Measurements from ENCODE around the gene PRMT6. TPM values are rescaled to one million over a fixed set of nuclear protein-coding genes. Genes with fewer than 3 reads are reported as not detected.
"Not testable (repeated sequence)": the region's sequence is repeated elsewhere in the genome, so short reads cannot be mapped to it uniquely, and the experiment has no call there.

Gene PRMT6
- total RNA-seq, result 12.0 and 13.7 TPM in 2 replicates

- peak; percentile 74 to 85 for DNase-seq (ENCODE audit: low read depth in 2 of 2)
Observed at GRCh38 chr1:107056426-107057196, at the start of gene PRMT6. TSS of gene PRMT6 (plus strand) at chr1:107056674. CDS start at chr1:107056716, 42 bp downstream.

DNA sequence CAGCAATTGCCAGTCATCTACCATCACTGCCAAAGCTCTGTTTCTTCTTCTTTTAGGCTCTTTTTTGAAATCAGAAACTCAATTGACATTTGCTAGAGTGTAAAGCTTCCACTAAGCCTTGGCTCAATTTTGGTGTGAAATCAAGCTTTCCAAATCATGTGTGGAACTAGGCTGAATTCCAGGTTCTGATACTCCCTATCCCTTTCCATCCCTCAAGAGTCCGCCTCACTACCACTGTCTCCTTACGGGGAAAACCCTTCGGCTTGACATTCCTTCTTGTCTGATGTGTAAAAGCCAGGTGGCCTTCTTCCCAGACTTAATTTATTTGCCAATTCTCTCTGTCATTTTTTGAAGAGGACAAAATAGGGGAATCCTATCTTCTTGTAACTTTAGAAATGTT lies 47.2 kb upstream of the PRMT6 start:
- DNase-seq (ENCODE audit: low read depth in 2 of 2), result no peak

DNA sequence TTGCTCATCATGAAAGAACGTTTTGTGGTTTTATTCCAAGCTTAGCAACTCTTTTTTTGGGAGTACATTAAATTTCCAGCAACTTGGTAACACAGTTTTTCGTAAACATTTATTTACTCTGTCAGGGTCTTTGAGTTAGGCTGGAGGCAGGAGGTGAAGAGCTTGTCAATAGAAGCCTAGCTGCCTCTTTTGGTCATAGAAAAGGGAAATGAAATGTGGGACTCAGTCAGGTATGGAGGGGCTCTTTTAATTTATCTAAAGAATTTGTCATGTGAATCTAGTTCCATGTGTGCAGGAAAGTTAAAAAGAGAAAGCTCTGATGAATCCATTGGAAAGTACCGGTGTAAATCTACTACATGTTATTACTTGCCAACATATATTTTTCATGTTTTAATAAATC lies 45.9 kb upstream of the PRMT6 start:
- no peak for DNase-seq (ENCODE audit: low read depth in 2 of 2)

DNA sequence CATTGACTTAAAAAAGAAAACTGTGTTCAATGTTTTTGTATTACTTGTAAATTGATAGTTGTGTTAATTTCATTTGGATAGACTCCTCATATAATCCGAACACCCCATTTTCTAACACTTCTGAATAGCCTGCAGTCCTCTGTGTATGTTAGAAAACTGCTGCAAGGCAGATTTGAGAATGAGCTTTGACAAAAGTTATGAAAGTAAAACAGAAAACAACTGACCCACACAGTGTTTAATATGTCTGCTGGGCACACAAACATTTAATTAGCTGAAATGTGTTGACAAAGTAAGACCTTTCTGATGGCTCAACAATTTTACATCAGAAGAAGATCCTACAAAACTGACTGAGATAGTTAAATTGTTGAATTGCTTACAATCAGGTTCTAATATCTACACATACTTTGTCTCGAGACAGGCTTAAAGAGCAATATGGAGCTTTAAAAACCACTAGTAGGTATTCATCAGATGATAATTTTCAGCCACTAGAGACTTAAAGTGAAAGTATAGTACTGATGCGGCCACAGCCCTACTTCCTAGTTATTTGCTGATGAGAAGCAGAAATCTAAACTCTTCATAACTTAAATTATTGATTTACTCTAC lies 40.0 kb upstream of the PRMT6 start:
- DNase-seq (ENCODE audit: low read depth in 2 of 2), result peak; percentile 2 to 16

- DNase-seq (ENCODE audit: low read depth in 2 of 2), result no peak
Observed at GRCh38 chr1:107018445-107018844, 38.0 kb upstream of the PRMT6 start.

GRCh38 chr1:107019166-107019565 lies 37.3 kb upstream of the PRMT6 start:
- DNase-seq (ENCODE audit: low read depth in 2 of 2), result peak; percentile 61 to 93

- not testable (repeated sequence) for DNase-seq (ENCODE audit: low read depth in 2 of 2)
Observed at GRCh38 chr1:107038874-107039273, 17.6 kb upstream of the PRMT6 start.

GRCh38 chr1:107044310-107045220 lies 11.9 kb upstream of the PRMT6 start:
- DNase-seq (ENCODE audit: low read depth in 2 of 2), result not testable (repeated sequence)

DNA sequence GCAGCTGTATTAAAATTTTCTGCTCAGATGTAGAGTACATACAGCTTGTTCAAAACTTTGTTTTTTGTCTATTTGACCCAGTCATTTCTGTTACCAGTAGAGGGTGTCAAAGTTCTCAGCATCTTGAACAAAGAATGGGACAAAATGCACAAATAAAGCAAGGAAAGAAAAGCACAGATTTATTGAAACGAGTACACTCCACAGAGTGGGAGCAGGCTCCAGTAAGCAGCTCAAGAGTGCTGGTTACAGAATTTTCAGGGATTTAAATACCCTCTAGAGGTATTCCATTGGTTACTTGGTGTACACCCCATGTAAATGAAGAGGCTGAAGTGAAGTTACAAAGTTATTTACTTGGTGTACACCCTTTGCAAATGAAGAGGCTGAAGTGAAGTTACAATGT lies 8.9 kb upstream of the PRMT6 start:
- peak in 1 of 2 donors; percentile 9 for DNase-seq (ENCODE audit: low read depth in 2 of 2)

- DNase-seq (ENCODE audit: low read depth in 2 of 2), result no peak
Observed at GRCh38 chr1:107048241-107048640, 8.2 kb upstream of the PRMT6 start.

- DNase-seq (ENCODE audit: low read depth in 2 of 2), result no peak
Observed at GRCh38 chr1:107051266-107051665, 5.2 kb upstream of the PRMT6 start.

DNA sequence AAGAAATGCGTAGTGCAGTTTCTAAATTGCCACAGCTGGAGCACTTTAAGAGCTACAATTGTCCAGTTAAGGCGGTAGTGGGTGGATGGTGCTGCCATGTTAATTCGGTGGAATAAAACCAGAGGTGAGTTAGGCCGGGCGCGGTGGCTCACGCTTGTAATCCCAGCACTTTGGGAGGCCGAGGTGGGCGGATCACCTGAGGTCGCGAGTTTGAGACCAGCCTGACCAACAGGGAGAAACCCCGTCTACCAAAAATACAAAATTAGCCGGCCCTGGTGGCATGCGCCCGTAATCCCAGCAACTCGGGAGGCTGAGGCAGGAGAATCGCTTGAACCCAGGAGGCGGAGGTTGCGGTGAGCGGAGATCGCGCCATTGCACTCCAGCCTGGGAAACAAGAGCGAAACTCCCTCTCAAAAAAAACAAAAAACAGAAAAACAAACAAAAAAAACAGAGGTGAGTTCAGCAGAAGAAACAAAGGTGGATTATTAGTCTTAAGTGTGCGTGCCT lies 502 bp upstream of the PRMT6 start:
- not testable (repeated sequence) for DNase-seq (ENCODE audit: low read depth in 2 of 2)

- peak; percentile 70 to 78 for DNase-seq (ENCODE audit: low read depth in 2 of 2)
Observed at GRCh38 chr1:107057197-107058133, 991 bp downstream of the PRMT6 start.

DNA sequence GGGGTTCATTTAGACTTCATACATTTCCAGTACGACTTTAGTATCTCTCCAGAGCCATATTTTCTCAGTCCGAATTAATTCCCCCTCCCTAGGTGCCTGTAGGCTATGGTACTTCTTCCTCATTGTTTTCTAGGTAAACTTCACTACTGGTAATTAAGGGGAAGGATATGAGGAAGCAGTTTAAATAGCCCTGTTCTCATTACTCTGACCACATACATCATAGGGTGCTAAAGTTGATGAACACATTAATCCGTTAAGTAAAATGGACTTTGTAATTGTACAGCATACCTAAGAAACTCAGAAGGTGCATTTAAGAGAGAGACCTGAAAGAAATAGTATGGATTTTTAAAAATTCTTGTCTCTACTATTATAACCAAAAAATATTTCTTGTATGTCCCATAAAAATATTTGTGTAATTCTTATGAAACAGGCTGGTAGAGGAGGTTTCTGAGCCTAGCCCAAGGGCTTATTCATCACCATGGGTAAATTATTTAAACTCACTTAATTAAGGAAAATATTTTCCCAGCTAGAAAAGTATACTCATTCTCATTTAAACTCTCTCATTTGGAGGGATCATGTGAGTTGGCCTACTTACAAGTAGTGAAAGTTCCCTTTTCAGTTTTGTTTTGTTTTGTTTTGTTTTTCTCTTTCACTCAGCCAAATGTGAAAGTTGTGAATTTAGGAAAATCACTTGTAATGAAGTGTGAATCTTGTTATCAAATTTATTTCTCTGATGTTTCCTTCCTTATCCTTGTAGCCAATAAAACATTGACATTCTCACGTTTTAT lies 2.0 kb downstream of the PRMT6 start:
- no peak for DNase-seq (ENCODE audit: low read depth in 2 of 2)

- no peak for DNase-seq (ENCODE audit: low read depth in 2 of 2)
Observed at GRCh38 chr1:107061886-107062285, 5.4 kb downstream of the PRMT6 start.

DNA sequence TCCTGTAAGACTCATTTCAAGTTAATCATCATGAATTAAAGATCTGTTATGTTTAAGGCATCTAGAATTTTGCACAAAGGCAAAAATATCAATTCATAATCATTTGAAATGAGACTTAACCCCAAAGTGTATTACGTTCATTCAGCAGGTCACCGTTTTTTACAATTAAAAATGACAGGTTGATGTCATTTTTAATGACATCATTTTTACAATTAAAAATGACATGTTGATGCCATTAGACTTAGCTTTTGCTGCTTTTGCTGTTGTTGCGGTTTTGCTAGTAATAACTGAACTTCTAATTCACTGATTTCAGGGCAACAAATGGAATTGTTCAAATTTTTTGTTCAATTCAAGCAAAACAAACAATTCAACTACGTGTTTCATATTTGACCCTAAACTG lies 17.0 kb downstream of the PRMT6 start:
- no peak for DNase-seq (ENCODE audit: low read depth in 2 of 2)

- no peak for DNase-seq (ENCODE audit: low read depth in 2 of 2)
Observed at GRCh38 chr1:107076841-107077240, 20.4 kb downstream of the PRMT6 start.

- DNase-seq (ENCODE audit: low read depth in 2 of 2), result no peak
Observed at GRCh38 chr1:107079249-107079648, 22.8 kb downstream of the PRMT6 start.

GRCh38 chr1:107081102-107081501 lies 24.6 kb downstream of the PRMT6 start:
- no peak for DNase-seq (ENCODE audit: low read depth in 2 of 2)

DNA sequence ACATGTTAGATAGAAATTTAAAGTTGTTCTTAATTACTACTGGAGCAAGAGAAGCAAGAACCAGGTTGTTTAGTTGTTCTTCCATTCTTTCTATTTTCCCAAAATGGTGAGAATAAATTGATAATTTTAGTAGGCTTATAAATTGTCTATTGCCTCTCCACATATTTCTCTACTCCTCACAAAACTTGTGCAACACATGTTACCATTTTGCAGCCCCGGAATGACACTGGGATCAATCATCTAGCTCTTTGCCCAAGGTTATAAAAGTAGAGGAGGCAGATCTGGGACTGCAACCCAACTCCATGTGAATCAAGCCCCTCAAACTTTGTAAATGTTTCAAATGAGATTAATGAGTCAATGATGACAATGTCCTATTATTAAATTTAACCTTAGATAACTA lies 34.9 kb downstream of the PRMT6 start:
- no peak for DNase-seq (ENCODE audit: low read depth in 2 of 2)

Data from lung microvascular endothelial cell (primary cell).